HEK293 (cell line): ENCODE measurements around the gene ANKH.

Source experiments
- CTCF ChIA-PET: fragments of 350-600 bp; formaldehyde crosslinking; extraction: SDS; loops from one replicate; lab custom pipeline; 2021; ENCODE audit warnings: antibody characterized with exemption; lab: Yijun Ruan, JAX
- POLR2A ChIA-PET: fragments of 300-600 bp; formaldehyde crosslinking; extraction: SDS; loops from one replicate; lab custom pipeline; 2020; ENCODE audit warnings: antibody characterized with exemption, inconsistent platforms; lab: Yijun Ruan, JAX
- H3K27ac ChIP-seq: fragments of 200-500 bp; sonication (Bioruptor generic); 2 replicates; pipeline ENCODE4 v1.5.1; 2014; ENCODE audit warnings: low read depth, low read length, control low read depth, inconsistent platforms; ENCODE audit errors: extremely low read depth
- H3K36me3 ChIP-seq, 2 experiments: fragments of 200-500 bp in 1 of 2; sonication (Bioruptor generic) in 1 of 2; 1 replicate in 1 of 2; 2 replicates in 1 of 2; pipeline ENCODE4 v1.5.1; 2014 to 2017; ENCODE audit warnings: inconsistent platforms in 2 of 2, low read length in 2 of 2; ENCODE audit not compliant: control insufficient read depth in 2 of 2, insufficient read depth in 1 of 2
- H3K4me1 ChIP-seq: fragments of 200-500 bp; sonication (Bioruptor generic); 2 replicates; pipeline ENCODE4 v1.5.1; 2014; ENCODE audit warnings: mild to moderate bottlenecking, low read length, inconsistent platforms; ENCODE audit not compliant: control insufficient read depth, insufficient read depth
- H3K4me3 ChIP-seq: 2 replicates; pipeline ENCODE4 v1.5.1; 2011; ENCODE audit warnings: low read depth, mild to moderate bottlenecking, control low read depth, low read length, moderate library complexity
- H3K9me3 ChIP-seq: fragments of 200-500 bp; sonication (Bioruptor generic); 2 replicates; pipeline ENCODE4 v1.5.1; 2014; ENCODE audit warnings: low read depth, low read length, inconsistent platforms; ENCODE audit not compliant: control insufficient read depth, insufficient read depth
- AEBP2 ChIP-seq: fragments of 450-650 bp; formaldehyde crosslinking; IDR thresholded peaks from 2 replicates; pipeline ENCODE4 v1.5.1; 2016; ENCODE audit warnings: missing biosample characterization, missing genetic modification characterization, borderline replicate concordance
- ATF2 ChIP-seq: fragments of 450-650 bp; formaldehyde crosslinking; IDR thresholded peaks from 2 replicates; pipeline ENCODE4 v1.5.1; 2016; ENCODE audit warnings: missing biosample characterization, missing genetic modification characterization, low read depth
- BCL11A ChIP-seq: fragments of 450-650 bp; formaldehyde crosslinking; IDR thresholded peaks from 2 replicates; pipeline ENCODE4 v1.5.1; 2016; ENCODE audit warnings: low read depth, missing biosample characterization, missing genetic modification characterization
- GLIS2 ChIP-seq: fragments of 450-650 bp; formaldehyde crosslinking; IDR thresholded peaks from 2 replicates; pipeline ENCODE4 v1.5.1; 2016; ENCODE audit warnings: missing biosample characterization, missing genetic modification characterization
- OSR2 ChIP-seq: fragments of 450-650 bp; formaldehyde crosslinking; IDR thresholded peaks from 2 replicates; pipeline ENCODE4 v1.5.1; 2016; ENCODE audit warnings: missing biosample characterization, missing genetic modification characterization
- PRDM6 ChIP-seq: fragments of 450-650 bp; formaldehyde crosslinking; IDR thresholded peaks from 2 replicates; pipeline ENCODE4 v1.5.1; 2017; ENCODE audit warnings: missing biosample characterization, missing genetic modification characterization
- SP3 ChIP-seq: fragments of 450-650 bp; formaldehyde crosslinking; IDR thresholded peaks from 2 replicates; pipeline ENCODE4 v1.5.1; 2016; ENCODE audit warnings: missing biosample characterization, missing genetic modification characterization
- ZBTB6 ChIP-seq: fragments of 450-650 bp; formaldehyde crosslinking; IDR thresholded peaks from 2 replicates; pipeline ENCODE4 v1.5.1; 2017; ENCODE audit warnings: missing biosample characterization, missing genetic modification characterization
- ZBTB8A ChIP-seq: fragments of 450-650 bp; formaldehyde crosslinking; IDR thresholded peaks from 2 replicates; pipeline ENCODE4 v1.5.1; 2016; ENCODE audit warnings: missing biosample characterization, missing genetic modification characterization
- ZFHX2 ChIP-seq: fragments of 450-650 bp; formaldehyde crosslinking; conservative IDR thresholded peaks from 2 replicates; pipeline ENCODE4 v1.5.1; 2016; ENCODE audit warnings: missing biosample characterization, missing genetic modification characterization
- ZFP3 ChIP-seq: fragments of 450-650 bp; formaldehyde crosslinking; IDR thresholded peaks from 2 replicates; pipeline ENCODE4 v1.5.1; 2016; ENCODE audit warnings: low read depth, missing biosample characterization, missing genetic modification characterization
- ZFP69B ChIP-seq: fragments of 450-650 bp; formaldehyde crosslinking; IDR thresholded peaks from 2 replicates; pipeline ENCODE4 v1.5.1; 2016; ENCODE audit warnings: missing biosample characterization, missing genetic modification characterization
- ZNF16 ChIP-seq: fragments of 450-650 bp; formaldehyde crosslinking; IDR thresholded peaks from 2 replicates; pipeline ENCODE4 v1.5.1; 2016; ENCODE audit warnings: low read depth, missing biosample characterization, missing genetic modification characterization
- ZNF366 ChIP-seq: fragments of 450-650 bp; formaldehyde crosslinking; conservative IDR thresholded peaks from 2 replicates; pipeline ENCODE4 v1.5.1; 2016; ENCODE audit warnings: missing biosample characterization, missing genetic modification characterization
- ZNF473 ChIP-seq: fragments of 450-650 bp; formaldehyde crosslinking; IDR thresholded peaks from 2 replicates; pipeline ENCODE4 v1.5.1; 2017; ENCODE audit warnings: missing biosample characterization, missing genetic modification characterization
- ZNF501 ChIP-seq: fragments of 450-650 bp; formaldehyde crosslinking; IDR thresholded peaks from 2 replicates; pipeline ENCODE4 v1.5.1; 2016; ENCODE audit warnings: missing biosample characterization, missing genetic modification characterization
- ZNF580 ChIP-seq: fragments of 450-650 bp; formaldehyde crosslinking; IDR thresholded peaks from 2 replicates; pipeline ENCODE4 v1.5.1; 2016; ENCODE audit warnings: missing biosample characterization, missing genetic modification characterization
- ZNF629 ChIP-seq: fragments of 450-650 bp; formaldehyde crosslinking; IDR thresholded peaks from 2 replicates; pipeline ENCODE4 v1.5.1; 2017; ENCODE audit warnings: missing biosample characterization, missing genetic modification characterization
- ZNF692 ChIP-seq: fragments of 450-650 bp; formaldehyde crosslinking; IDR thresholded peaks from 2 replicates; pipeline ENCODE4 v1.5.1; 2016; ENCODE audit warnings: missing biosample characterization, missing genetic modification characterization
- ZNF785 ChIP-seq: fragments of 450-650 bp; formaldehyde crosslinking; IDR thresholded peaks from 2 replicates; pipeline ENCODE4 v1.5.1; 2016; ENCODE audit warnings: missing biosample characterization, missing genetic modification characterization
- ZNF843 ChIP-seq: fragments of 450-650 bp; formaldehyde crosslinking; IDR thresholded peaks from 2 replicates; pipeline ENCODE4 v1.5.1; 2016; ENCODE audit warnings: missing biosample characterization, missing genetic modification characterization

The ANKH gene

GRCh38 chr5:14868771-14869170 is 2.8 kb downstream of the ANKH start:
- CTCF ChIA-PET, result interaction anchor here (1.5 kb wide), 1 partner anchor 20 kb away, joined by 3 read pairs; no protein-coding TSS in a partner anchor
- POLR2A ChIA-PET, result no interaction called here
- Histone ChIP-seq H3K4me3 (no peak overlapping the region), H3K9me3 (no peaks in the 10 kb centered on the region), H3K36me3 (no peaks in the 10 kb centered on the region), H3K27ac (no peak overlapping the region)
- TF ChIP-seq GLIS2 (tag by site-specific recombination) (no peak), ZNF580 (tag by site-specific recombination) (no peak), ZFHX2 (peak; percentile 26)
- TF ChIP-seq, all 188 proteins: peak for 1
- H3K4me1 ChIP-seq, result peaks cover 18% of the 10 kb centered on the region

- Histone ChIP-seq H3K27ac (no peak overlapping the region), H3K4me1 (peaks cover 8% of the 10 kb centered on the region), H3K9me3 (no peaks in the 10 kb centered on the region), H3K4me3 (no peak overlapping the region), H3K36me3 (no peaks in the 10 kb centered on the region)
- peak; percentile 76 for TF ChIP-seq PRDM6
- no peak for TF ChIP-seq SP3 (tag by site-specific recombination)
- peak; percentile 75 for TF ChIP-seq ZFP69B (tag by site-specific recombination)
- TF ChIP-seq AEBP2, result no peak
- TF ChIP-seq ZNF501 (tag by site-specific recombination), result no peak
- no peak for TF ChIP-seq ZNF473 (tag by site-specific recombination)
- TF ChIP-seq BCL11A (tag by site-specific recombination), result peak; percentile 24; the same call in 1 of the 2 replicates
- no peak for TF ChIP-seq ZFP3 (tag by site-specific recombination)
- 0 out of 2 replicates have a peak, but pooled peaks have one; percentile 9 for TF ChIP-seq ZNF843 (tag by site-specific recombination)
- TF ChIP-seq ZNF629 (tag by site-specific recombination), result peak; percentile 49; the same call in 1 of the 2 replicates
- TF ChIP-seq ATF2 (tag by site-specific recombination), result peak; percentile 81
- no peak for TF ChIP-seq ZNF785 (tag by site-specific recombination)
- no peak for TF ChIP-seq ZNF16 (tag by site-specific recombination)
- TF ChIP-seq OSR2 (tag by site-specific recombination), result 0 out of 2 replicates have a peak, but pooled peaks have one; percentile 13
- TF ChIP-seq ZNF692, result peak; percentile 71
- TF ChIP-seq ZBTB8A (tag by site-specific recombination), result 0 out of 2 replicates have a peak, but pooled peaks have one; percentile 13
- peak; percentile 69 for TF ChIP-seq ZNF366 (tag by site-specific recombination)
- no peak for TF ChIP-seq ZBTB6 (tag by site-specific recombination)
- CTCF ChIA-PET, result interaction anchor here (1.0 kb wide), 1 partner anchor 9 kb away, joined by 3 read pairs; no protein-coding TSS in a partner anchor
- POLR2A ChIA-PET, result no interaction called here
Measured at GRCh38 chr5:14864181-14864812, 7.3 kb downstream of the ANKH start.
